BLaER1 treated with 17β-estradiol and CSF1 and Interleukin-3, amounts not matched to agents 10 nM and 100 nM (cell line): ENCODE results near the gene LZTS3.

Experiments used
- H3K27ac ChIP-seq, 11 experiments: shearing (Covaris generic); formaldehyde crosslinking; 2 replicates each; pipeline ENCODE4 v1.8.1; 2022
- H3K27me3 ChIP-seq, 11 experiments: shearing (Covaris generic); formaldehyde crosslinking; 2 replicates each; pipeline ENCODE4 v1.8.1; 2022
- H3K36me3 ChIP-seq, 11 experiments: shearing (Covaris generic); formaldehyde crosslinking; 2 replicates each; pipeline ENCODE4 v1.8.1; 2022
- H3K4me1 ChIP-seq, 10 experiments: shearing (Covaris generic); formaldehyde crosslinking; 2 replicates each; pipeline ENCODE4 v1.8.1; 2022
- H3K4me2 ChIP-seq, 11 experiments: shearing (Covaris generic); formaldehyde crosslinking; 2 replicates each; pipeline ENCODE4 v1.8.1; 2022
- H3K4me3 ChIP-seq, 10 experiments: shearing (Covaris generic); formaldehyde crosslinking; 2 replicates each; pipeline ENCODE4 v1.8.1; 2022
- H3K9ac ChIP-seq, 11 experiments: shearing (Covaris generic); formaldehyde crosslinking; 2 replicates each; pipeline ENCODE4 v1.8.1; 2022
- H3K9me3 ChIP-seq, 11 experiments: shearing (Covaris generic); formaldehyde crosslinking; replicated peaks in 1 of 11; 2 replicates each; pipeline ENCODE4 v1.8.1; 2022
- H4K20me1 ChIP-seq, 11 experiments: shearing (Covaris generic); formaldehyde crosslinking; 2 replicates each; pipeline ENCODE4 v1.8.1; 2022
- Cebpa-rat ChIP-seq, 11 experiments: shearing (Covaris generic); IDR thresholded peaks; 2 replicates each; pipeline ENCODE4 v1.8.1; 2022

The LZTS3 gene

DNA sequence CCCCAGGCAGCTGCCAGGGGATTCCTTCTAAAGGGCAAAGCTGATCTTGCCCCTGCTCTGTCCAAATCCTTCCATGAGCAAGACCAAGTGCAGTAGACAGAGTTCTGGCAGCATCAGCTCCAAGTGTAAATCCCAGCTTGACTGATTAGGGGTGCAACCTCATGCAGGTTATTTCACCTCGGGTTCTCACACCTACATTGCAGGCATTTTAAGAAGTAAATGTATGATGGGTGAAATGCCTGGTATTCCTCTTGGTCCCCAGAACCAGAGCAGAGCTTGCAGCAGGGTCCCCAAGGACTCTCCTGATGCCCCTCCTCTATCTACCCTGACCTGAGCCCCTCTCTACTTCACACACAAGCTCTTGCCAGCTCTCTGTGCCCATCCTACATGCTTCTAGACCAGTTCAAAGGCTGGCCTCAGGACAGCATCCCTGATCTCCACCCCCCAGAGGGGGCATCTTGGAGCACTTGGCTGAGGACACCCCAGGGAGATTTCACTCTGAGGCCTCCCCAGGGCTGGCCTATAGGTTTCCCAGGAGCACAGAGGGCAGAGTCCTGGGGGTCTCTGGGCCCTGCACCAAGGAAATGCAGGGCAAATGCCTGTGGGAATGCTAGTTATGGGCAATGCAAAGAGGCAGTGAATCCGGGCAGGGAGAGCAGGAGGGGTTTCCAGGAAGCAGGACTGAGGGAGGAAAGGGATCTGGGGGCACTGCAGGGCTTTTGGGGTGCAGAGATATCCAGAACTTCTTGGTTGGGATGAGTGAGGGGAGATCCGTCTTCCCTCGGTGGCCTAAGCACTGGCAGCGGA, 1.0 kb downstream of the LZTS3 start:
- Histone ChIP-seq H4K20me1 (peaks cover 0 to 46% (median 18%) of the 10 kb centered on the region in 11 experiments; a peak in 11 of 22 replicates), H3K9me3 (no peaks in the 10 kb centered on the region), H3K36me3 (no peaks in the 10 kb centered on the region), H3K27ac (no peak overlapping the region), H3K9ac (peak overlapping the region in 5 of 11 experiments; percentile 73 to 84 (median 80); a peak in 4 of 22 replicates), H3K4me3 (peak overlapping the region in 9 of 10 experiments; percentile 70 to 88 (median 79); a peak in 14 of 20 replicates), H3K4me2 (peak overlapping the region; percentile 83 to 99 (median 97)), H3K4me1 (peaks cover 0 to 15% (median 11%) of the 10 kb centered on the region in 10 experiments; a peak in 14 of 20 replicates), H3K27me3 (peaks cover 69 to 94% (median 84%) of the 10 kb centered on the region in 11 experiments)
- no peak for TF ChIP-seq Cebpa-rat (IDR thresholded peaks at IDR 0.05)

- Histone ChIP-seq H3K27me3 (peaks cover 76 to 99% (median 90%) of the 10 kb centered on the region in 11 experiments), H3K9me3 (no peaks in the 10 kb centered on the region), H4K20me1 (peaks cover 0 to 46% (median 18%) of the 10 kb centered on the region in 11 experiments; a peak in 11 of 22 replicates), H3K27ac (no peak overlapping the region), H3K4me2 (no peak overlapping the region), H3K4me1 (peaks cover 0 to 15% (median 11%) of the 10 kb centered on the region in 10 experiments; a peak in 14 of 20 replicates), H3K4me3 (no peak overlapping the region), H3K9ac (no peak overlapping the region), H3K36me3 (no peaks in the 10 kb centered on the region)
- TF ChIP-seq Cebpa-rat (IDR thresholded peaks at IDR 0.05) = no peak
Observed at GRCh38 chr20:3171391-3172125, 1.8 kb downstream of the LZTS3 start.

DNA sequence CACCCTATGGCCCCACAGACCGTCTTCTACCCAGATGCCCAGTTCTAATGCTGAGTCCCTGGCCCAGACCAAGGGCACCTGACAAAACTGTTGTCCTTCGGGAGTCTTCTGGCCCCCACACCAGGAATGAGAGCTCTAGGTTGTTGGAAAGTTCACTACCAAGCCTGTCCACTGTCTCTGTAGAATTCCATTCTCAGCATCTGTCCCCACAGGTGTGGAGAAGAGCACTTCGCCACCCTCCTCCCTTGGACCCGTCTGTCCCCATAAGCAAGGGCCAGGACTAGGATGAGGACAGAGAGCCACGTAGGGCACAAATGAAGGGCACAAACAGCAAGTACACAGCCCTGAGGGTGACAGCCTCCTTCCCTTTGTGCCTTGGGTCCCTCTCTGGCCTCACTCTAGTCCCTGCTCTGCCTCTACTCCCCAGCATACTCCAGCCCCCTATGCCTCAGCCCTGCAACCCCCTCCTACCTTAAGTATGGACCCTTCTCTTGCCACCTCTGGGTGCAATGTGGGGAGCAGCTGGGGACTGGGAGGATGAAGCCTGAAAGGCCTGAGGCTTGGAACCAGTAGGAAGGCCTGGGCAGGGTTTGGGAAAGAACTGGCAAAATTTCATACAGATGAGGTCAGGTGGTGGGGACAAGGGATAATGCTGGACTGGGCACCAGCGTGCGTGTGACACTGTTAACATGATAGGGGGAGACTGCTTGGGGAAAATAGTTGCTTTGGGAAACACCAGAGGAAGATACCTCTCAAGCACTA, 4.3 kb downstream of the LZTS3 start:
- H3K4me2 ChIP-seq = no peak overlapping the region
- no peak for TF ChIP-seq Cebpa-rat (IDR thresholded peaks at IDR 0.05)
- H3K27ac ChIP-seq = no peak overlapping the region
- peaks cover 0 to 11% (median 9%) of the 10 kb centered on the region in 10 experiments; a peak in 14 of 20 replicates for H3K4me1 ChIP-seq
- H3K36me3 ChIP-seq = no peaks in the 10 kb centered on the region
- no peak overlapping the region for H3K4me3 ChIP-seq
- peaks cover 52 to 74% (median 67%) of the 10 kb centered on the region in 11 experiments for H3K27me3 ChIP-seq
- H3K9me3 ChIP-seq = no peaks in the 10 kb centered on the region
- H3K9ac ChIP-seq = no peak overlapping the region
- H4K20me1 ChIP-seq = peaks cover 0 to 32% (median 9%) of the 10 kb centered on the region in 11 experiments; a peak in 11 of 22 replicates

- Histone ChIP-seq H4K20me1 (peaks cover 0 to 29% (median 7%) of the 10 kb centered on the region in 11 experiments; a peak in 10 of 22 replicates), H3K4me2 (no peak overlapping the region), H3K4me1 (peaks cover 0 to 10% (median 5%) of the 10 kb centered on the region in 10 experiments; a peak in 13 of 20 replicates), H3K27me3 (peaks cover 46 to 67% (median 61%) of the 10 kb centered on the region in 11 experiments), H3K4me3 (no peak overlapping the region), H3K9ac (no peak overlapping the region), H3K36me3 (no peaks in the 10 kb centered on the region), H3K27ac (no peak overlapping the region), H3K9me3 (no peaks in the 10 kb centered on the region)
- TF ChIP-seq Cebpa-rat (IDR thresholded peaks at IDR 0.05) = no peak
Observed at GRCh38 chr20:3168079-3168828, 5.1 kb downstream of the LZTS3 start.

DNA sequence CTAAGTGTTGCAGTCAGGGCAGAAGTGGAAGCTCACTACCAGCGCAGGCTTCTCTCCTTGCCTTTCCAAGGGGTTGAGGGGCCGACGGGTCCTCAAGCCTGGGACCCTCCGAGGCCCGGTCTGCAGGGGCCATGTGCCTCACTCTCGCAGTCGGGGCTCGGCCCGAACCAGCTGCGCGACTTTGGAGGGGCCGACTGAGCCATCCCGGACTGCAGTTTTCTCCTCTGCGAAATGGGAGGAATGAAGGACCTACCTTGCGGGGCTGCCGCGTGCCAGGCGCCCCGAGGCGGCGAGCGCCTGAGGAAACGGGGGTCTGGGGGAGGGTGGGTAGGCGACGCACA, 5.6 kb downstream of the LZTS3 start:
- Histone ChIP-seq H3K9me3 (no peaks in the 10 kb centered on the region), H3K9ac (no peak overlapping the region), H4K20me1 (peaks cover 0 to 29% (median 7%) of the 10 kb centered on the region in 11 experiments; a peak in 10 of 22 replicates)

GRCh38 chr20:3166913-3167342, 6.4 kb downstream of the LZTS3 start:
- no peak overlapping the region for H3K27ac ChIP-seq
- no peaks in the 10 kb centered on the region for H3K36me3 ChIP-seq
- no peak overlapping the region for H3K4me3 ChIP-seq
- peaks cover 44 to 58% (median 53%) of the 10 kb centered on the region in 11 experiments for H3K27me3 ChIP-seq
- H3K9me3 ChIP-seq = no peaks in the 10 kb centered on the region
- peaks cover 0 to 22% (median 0%) of the 10 kb centered on the region in 11 experiments; a peak in 8 of 22 replicates for H4K20me1 ChIP-seq
- no peak overlapping the region for H3K9ac ChIP-seq
- no peak for TF ChIP-seq Cebpa-rat (IDR thresholded peaks at IDR 0.05)
- peaks cover 0 to 19% (median 16%) of the 10 kb centered on the region in 10 experiments; a peak in 15 of 20 replicates for H3K4me1 ChIP-seq
- no peak overlapping the region for H3K4me2 ChIP-seq

More for the DNA sequence above, 5.6 kb downstream of the LZTS3 start:
- Histone ChIP-seq H3K27me3 (peaks cover 46 to 66% (median 61%) of the 10 kb centered on the region in 11 experiments), H3K4me3 (no peak overlapping the region), H3K4me2 (no peak overlapping the region), H3K27ac (no peak overlapping the region), H3K4me1 (peaks cover 0 to 15% (median 10%) of the 10 kb centered on the region in 10 experiments; a peak in 14 of 20 replicates), H3K36me3 (no peaks in the 10 kb centered on the region)
- TF ChIP-seq Cebpa-rat (IDR thresholded peaks at IDR 0.05) = no peak

DNA sequence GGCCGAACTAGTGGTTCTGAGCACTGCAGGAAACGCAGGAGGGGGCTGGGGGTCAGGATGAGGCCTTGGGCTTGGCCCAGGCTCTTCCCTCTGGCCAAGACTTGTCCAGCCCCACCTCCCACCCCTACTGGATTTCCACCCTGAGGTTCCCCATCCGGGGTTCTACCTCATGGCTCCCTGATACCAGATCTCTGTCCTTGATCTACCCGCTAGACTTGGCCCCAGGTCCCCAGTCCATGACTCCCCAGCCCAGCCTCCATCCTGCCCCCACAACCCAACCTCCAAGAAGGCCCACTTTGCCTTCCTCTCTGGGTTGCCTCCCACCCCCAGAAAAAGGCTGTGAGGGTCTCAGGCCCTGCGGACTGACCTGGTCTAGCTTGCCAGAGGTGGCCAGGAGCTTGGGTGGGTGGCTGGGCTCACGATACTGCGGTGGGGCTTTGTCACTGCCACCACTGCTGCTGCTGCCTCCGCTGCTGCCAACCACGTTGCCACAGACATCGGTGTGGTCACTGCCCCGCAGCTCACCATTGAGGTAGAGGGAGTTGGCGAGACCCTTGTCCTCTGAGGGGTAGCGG, 6.9 kb downstream of the LZTS3 start:
- TF ChIP-seq Cebpa-rat (IDR thresholded peaks at IDR 0.05) = no peak
- Histone ChIP-seq H3K9ac (no peak overlapping the region), H3K4me2 (no peak overlapping the region), H3K9me3 (no peaks in the 10 kb centered on the region), H3K36me3 (no peaks in the 10 kb centered on the region), H3K27ac (no peak overlapping the region), H3K4me1 (peaks cover 0 to 24% (median 19%) of the 10 kb centered on the region in 10 experiments; a peak in 15 of 20 replicates), H4K20me1 (peaks cover 0 to 17% (median 0%) of the 10 kb centered on the region in 11 experiments; a peak in 5 of 22 replicates), H3K4me3 (no peak overlapping the region), H3K27me3 (peaks cover 39 to 53% (median 49%) of the 10 kb centered on the region in 11 experiments)
